CD4-positive, alpha-beta T cell treated with Interleukin-6 for 4 hours (primary cell): Measurements from ENCODE around the gene DPH1.
"Not testable (repeated sequence)": the region's sequence is repeated elsewhere in the genome, so short reads cannot be mapped to it uniquely, and the experiment has no call there.

Experiments
- DNase-seq: peaks from one replicate; pipeline ENCODE4 v3.0.0-alpha.2; 2020; ENCODE audit warnings: mixed read lengths

Gene DPH1

DNA sequence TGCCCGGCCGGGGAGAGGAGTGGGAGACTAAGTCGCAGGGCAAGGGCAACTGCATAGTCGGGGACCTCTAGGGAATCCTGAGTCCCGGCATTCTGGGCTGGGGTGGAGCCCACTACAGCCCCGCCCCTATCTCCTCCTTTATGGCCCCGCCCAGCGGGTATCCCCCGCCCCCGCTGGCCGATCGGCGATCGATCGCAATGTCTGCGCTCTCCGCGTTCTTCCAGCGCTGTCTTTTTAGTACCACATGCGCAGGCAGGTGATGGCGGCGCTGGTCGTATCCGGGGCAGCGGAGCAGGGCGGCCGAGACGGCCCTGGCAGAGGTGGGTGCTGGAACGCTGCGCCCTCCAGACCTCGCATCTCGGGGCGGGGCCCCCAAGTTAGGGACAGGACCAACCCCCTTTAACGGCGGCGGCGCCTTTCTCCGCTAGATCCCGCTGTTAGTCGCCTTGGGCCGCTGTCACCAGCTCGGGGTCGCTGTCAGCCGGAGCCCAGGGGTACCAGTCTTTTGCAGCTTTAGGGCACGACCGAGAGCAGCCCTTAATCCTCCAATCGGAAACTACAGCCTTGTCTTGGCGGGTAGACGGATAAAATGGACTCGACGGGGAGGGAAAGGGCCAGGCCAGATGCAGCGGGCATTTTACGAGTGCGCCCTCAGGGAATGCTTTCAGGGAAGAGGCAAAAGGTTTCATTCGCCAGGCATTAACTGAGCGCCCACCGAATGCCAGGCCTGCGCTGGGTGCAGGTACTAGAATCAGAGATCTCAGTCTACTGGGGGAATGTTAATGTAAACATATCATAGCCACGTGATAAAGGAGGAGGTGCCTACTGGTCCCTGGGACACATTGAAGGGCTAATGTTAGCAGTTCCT is at the start of gene DPH1:
DPH1 (plus strand) TSS at position 243 of the 868 bp plus-strand sequence; CDS start at position 260, 17 bp downstream.
- DNase-seq: peak; percentile 85

DNA sequence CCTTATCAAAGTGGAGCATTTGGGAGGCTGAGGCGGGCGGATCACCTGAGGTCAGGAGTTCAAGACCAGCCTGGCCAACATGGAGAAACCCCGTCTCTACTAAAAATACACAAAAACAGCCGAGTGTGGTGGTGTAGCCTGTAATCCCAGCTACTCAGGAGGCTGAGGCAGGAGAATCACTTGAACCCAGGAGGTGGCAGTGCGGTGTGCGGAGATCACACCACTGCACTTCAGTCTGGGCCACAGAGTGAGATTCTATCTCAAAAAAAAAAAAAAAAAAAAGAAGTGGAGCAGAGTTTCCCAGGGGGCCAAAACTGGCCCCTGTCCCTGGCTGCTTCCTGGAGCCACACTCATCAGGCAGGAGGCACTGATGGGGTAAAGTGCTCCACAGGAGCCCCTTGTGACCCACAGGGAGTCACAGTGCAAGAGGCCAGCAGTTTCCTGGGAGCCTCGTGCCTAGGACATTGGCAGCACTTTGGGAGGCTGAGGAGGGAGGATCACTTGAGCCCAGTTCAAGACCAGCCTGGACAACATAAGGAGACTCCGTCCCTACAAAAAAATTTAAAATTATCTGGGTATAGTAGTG is 49.2 kb upstream of the DPH1 start:
- no peak for DNase-seq

DNA sequence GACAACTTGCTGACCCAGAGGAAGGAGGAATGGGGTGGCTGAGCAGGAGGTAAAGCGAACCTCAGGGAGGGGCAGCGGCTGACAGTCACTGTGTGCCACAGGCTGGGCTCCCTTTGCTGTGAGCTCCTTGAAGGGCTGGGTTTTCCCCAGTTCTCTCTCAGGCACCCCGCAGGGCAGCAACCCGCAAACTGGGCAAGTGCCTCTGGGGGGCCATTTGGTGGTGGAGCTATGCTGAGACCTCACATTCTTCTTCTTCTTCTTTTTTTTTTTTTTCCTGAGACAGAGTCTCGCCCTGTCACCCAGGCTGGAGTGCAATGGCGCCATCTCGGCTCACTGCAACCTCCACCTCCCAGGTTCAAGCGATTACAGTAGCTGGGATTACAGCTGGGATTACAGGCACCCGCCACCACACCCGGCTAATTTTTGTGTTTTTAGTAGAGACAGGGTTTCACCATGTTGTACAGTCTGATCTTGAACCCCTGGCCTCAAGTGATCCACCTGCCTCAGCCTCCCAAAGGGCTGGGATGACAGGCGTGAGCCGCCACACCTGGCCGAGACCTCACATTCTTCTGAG is 47.1 kb upstream of the DPH1 start:
- not testable (repeated sequence) for DNase-seq

DNA sequence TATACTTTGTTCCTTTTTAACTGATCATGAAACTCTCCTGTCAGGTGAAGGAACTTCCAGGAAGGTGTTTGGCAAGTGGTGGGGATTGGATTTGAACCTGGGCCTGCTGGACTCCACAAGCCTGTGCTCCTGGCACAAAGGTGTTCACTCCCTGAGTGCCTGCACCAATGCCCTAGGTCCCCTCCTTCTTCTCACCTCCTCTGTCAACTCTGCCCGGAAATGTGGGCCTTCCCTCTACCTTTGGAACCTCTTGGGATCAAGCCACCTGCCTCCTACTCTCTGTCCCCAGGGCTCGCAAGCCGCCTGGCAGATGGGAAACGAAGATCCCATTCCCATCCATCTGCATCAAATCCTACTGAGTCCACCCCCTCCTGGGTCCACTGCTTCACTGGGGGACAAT is 44.9 kb upstream of the DPH1 start:
- no peak for DNase-seq

DNA sequence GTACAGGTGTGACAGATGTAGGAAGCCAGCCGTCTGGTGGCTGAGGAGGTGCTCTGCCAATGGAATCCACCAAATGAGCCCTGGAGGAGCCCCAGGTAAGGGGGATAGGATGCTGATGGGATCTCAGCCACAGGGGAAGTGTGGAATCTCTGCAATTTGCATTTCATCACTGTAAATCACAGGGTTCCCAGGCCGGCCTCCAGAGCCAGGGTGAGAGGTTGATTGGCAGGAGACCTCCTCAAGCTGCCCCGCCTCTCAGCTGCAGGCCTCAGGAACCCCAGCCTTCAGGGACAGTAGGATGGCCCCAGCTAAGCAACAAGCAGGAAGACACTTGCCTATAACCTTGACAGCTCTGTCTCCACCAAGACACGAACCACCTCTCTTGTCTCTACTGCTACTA is 44.3 kb upstream of the DPH1 start:
- DNase-seq: no peak

DNA sequence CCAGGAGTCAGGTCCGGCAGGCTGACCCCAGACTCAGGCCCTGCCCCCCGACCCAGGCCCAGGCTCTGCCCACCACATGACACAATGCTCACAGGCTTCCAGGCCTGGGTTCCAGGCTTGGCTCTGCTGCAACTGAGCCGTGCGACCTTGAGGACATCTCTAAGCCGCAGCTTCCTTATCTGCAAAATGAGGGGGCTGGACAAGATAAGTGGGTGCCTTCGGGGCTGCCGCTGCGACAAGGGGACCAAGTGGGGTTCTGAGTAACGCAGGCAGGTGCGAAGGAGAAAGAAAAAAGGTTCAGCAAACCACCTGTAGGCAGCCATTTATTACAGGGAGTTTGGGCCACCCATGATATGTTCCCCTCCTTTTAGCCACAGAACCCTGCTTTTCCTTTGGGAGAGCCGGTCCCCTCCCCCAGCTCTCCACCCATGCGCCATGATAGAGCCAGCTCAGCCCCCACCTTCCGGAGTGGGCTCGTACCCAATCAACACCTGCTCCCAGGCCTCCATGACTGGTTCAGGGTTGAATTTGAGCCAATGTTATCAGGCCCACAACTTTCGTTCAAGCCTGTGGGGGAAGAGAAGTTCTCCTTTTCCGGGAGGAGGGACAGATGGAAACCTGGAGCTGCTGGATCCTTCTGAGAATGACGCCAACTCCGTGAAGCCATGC is 43.0 kb upstream of the DPH1 start:
- no peak for DNase-seq

DNA sequence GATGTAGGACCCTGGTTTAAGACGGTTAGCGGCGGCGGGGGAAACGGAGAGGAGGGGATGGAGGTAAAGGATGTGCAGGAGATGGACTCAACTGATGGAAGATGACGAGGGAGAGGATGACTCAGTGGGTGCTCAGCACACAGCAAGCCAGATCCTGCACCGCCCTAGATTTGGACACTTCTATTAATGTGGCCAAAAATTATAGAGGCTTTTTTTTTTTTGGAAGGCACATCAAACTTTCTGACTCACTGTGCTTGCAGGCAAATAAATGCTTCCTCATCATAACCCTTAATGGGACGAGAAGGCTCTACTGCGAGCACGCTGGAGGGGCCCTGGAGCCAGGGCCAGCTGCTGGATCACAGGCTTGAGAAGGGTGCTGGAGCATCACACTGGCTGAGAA is 40.8 kb upstream of the DPH1 start:
- DNase-seq: no peak

DNA sequence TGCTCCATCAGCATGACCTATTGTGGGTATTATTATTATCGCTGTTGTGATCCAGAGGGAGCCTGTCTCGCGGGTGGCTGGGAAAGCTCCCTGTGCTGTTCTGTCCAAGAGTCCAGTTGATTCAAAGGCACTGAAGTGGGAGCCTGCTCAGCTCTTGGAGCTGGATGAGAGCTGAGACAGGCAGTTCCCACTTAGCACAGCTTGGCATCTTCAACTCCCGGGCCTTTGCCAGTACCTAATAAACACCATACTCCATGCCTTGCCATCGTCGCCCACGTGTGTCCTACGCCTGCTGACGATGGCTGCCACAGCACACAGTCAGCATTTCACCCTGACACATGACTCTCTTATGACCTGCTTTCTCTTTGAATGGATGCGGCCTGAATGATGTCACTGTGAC is 37.4 kb upstream of the DPH1 start:
- no peak for DNase-seq

DNA sequence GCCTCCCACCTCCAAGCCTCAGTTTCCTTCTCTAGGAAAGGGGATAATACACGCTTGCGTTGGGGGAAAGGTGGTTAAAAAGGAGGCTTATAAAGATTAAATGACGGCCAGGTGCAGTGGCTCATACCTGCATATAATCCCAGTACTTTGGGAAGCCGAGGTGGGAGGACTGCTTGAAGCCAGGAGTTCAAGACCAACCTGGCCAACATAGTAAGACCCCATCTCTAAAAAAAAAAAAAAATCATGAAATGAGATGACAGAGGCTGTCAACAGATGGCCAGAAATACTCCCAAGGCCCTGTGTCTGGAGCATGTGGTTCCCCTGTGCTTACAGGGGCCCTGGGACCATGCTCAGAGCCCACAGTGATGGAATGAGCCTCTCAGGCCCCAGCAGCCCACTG is 35.2 kb upstream of the DPH1 start:
- no peak for DNase-seq

DNA sequence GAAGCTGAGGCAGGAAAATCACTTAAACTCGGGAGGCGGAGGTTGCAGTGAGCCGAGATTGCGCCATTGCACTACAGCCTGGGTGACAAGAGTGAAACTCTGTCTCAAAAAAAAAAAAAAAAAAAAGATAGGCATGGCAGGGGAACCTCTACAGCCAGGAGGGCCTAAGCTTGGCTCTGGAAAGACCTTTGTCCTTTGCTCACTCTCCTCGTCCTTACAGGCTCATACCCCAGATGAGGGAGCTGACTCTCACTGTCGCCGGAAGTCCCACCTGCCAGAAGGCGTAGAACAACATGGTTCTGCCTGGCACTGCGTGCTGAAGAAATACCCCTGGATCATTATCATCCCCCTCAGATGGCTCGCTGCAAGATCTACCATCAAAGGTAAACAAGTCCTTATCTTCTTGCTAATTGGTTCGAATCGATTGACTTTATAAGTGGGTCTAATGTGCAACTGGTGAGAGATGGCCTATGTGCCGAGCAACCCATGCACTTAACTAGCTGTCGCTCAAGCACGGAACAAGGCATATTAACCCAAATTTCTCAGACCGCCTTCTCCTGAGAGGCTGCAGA is 34.5 kb upstream of the DPH1 start:
- DNase-seq: no peak

DNA sequence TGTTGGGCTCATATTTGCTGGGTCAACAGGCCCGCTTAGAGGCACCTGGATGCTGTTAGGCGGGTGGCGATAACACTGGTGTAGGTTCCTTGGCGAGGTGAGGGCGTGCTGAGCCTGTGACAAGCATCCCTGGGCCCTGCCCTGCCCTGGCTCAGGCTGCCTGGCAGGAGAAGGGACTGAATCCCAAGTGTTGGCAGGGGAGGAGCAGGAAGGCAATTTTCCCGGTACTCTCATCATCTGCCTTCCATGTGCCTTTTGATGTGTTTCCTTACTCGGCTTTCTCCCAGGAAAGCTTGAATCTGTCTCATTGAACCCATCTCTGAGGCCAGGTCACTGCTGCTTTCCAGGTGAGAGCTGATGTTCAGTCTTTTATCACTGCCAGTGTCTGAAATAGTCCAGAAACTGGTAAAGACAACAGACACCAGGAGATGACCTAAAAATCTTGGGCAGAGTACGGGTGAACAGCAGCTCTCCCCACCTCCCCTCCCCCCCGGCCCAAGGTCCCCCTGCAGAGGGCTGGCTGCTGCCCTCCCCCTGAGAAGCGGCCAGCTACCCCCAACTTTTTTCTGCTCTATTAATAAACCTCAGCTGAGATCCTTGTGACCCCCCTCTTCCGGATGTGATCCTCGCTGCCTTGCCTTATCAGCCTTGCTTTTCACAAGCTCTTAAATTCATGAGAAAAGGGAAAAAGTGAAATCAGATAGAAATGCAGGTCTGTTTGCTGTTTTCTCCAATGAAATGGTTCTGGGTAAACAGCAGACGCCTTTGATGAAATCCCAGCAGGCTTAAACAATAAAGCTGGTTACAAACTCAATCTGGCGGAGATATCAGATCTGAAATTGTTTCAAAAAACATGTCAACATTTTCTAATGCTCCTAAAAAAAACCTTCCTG is 33.8 kb upstream of the DPH1 start:
- no peak for DNase-seq

DNA sequence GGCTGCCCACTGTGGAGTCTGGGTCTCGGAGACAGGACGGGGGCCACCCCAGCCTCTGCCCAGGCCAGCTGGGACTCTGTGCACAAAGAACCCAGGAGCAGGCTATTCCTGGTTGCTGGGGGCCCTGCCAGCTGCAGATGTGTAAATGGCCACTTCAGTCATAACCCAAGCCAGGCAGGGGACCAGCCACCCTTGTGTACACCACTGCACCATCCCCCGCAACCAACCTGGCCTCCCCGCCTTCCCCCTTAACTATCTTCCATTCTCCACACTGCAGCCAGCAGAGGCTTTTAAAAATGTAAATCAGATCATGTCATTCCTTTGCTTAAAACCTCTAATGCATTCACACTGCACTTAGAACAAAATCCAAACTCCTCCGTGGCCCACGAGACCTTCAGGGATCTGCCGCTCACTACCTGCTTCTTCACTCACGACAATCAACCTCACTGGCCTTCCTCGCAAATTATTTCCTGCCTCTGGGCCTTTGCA is 33.1 kb upstream of the DPH1 start:
- DNase-seq: no peak

DNA sequence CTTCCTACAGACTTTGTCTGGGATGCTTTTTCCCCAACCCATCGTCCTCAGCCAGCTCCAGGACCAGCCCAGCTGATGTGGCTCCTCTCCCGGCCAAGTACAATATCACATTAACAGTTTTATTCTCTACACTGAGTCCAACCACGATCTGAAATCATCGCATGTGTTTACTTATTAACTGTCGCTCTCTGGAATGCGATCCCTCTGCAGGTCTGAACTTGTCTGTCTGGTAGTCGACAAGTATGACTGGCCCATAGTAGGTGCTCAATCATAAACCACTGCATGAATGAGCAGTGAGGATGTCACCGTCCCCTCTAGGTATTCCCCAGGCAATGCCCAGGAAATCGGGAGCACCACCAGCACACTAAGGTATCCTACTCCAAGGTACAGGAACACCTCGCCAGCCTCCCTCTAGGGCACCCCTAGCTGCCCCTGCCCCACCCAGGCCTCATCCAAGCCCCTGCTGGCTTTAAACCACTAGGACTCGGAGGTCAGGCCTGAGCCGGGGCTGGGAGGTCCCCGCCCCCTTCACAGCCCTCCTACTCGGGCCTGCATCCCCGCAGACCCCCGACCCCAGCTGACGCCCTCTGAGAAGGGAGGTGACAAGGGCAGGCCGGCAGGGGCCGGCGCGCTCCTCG is 32.5 kb upstream of the DPH1 start:
- DNase-seq: no peak

DNA sequence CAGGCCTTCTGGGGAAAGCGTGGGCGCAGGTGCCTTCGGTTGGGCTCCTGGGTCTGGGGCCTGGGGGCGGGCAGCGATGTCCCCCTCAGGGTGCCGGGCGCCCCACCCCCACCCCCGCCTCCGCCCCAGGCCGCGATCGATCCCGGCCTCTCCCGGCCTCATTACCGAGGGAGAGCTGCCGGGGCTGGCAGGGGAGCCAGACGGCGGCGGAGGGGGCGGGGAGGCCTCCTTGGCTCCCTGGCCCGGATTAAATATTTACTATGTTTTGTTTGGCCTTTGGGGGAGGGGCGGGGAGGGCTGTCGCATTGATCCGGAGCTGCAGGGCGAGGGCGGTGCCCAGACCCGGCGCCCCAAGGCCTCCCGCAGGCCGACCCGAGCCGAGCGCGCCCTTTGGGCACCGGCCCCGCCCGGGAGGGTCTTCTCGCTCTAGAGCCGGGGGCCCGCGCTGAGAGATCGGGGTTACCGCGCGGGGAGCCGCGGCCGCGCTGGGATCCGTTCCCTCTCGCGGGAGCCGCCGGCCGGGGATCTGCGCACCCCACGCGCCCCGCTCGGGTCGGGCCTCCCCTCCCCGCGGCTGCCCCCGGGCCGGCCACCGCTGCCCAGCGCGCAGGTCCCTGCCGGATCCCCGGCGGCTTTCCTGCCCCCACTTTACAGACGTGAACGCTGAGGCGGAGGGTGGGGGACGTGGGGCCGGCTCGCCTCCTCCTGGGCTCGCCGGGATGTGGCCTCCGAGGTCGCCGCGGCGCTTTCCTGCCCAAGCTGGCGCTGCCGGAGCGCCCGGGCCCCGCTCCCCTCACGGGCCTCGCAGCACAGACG is 31.8 kb upstream of the DPH1 start:
- DNase-seq: no peak

DNA sequence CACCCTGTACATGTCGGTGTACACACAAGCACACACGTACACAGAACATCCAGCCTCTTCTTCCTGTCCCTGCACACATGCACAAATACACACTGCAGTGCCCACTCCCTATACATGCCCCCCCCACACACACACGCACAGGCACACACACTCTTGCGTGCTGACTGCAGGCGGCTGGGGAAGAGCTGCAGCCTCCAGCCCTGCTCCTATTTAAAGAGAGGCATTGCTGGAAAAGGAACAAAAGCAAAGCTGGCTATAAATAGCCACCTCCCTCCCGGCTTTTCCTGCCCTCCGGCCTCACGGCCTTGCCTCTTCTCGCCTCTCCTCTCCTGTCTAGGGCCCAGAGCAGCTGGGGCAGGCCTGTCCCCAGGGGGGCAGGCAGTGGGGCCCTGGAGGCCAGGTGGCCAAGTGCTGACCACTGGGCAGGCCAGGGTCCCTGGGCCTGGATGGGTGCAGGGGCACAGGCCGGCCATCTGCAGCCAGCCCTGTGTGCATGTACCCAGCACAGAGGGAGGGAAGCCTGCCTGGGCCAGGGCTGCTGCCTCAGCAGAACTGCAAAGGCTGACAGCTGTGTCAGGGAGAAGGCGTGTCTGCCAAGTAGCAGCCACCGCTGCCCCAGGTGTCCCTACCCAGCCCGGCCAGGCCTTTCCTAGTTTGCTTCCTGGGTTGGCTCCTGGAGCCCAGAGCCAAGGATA is 30.2 kb upstream of the DPH1 start:
- DNase-seq: no peak

DNA sequence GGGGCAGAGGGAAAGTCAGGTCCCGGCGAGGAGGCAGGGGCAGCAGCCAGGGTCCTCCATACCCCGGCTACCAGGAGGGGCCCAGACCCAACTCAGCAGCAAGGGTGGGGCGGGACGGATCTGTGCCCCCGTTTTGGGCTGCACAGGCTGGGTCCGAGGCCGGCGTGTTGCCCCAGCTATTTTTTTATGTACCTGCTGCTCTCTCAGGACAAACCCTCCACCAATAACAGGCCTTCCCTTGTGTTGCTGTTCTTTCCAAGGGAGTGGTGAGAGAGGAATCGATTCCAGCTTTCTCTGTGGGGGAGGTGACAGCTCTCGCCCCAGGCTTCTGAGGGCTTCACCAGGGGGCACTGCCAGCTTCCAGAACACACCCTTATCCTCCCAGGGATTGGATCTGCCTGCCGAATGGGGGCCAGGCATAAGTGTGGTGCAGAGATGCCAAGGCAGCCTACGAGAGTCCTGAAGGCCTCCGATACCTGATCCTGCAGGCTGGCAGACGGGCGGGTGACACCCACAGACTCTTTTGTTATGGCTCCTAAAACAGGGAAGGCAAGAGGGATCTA is 27.1 kb upstream of the DPH1 start:
- no peak for DNase-seq

DNA sequence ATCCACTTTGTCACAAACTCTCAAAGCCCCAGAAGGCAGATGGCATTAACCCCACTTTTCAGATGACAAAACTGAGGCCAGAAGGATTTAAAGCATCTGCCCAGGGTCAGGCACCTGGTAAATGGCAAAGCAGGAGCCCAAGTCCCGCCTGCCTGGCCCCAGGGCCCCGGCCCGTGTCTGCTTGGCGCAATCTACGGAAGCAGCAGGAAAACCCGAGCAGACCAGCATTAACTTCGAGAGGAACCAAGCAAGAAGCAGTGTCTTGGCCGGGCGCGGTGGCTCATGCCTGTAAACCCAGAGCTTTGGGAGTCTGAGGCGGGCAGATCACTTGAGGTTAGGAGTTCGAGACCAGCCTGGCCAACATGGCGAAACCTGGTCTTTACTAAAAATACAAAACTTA is 26.4 kb upstream of the DPH1 start:
- no peak for DNase-seq

DNA sequence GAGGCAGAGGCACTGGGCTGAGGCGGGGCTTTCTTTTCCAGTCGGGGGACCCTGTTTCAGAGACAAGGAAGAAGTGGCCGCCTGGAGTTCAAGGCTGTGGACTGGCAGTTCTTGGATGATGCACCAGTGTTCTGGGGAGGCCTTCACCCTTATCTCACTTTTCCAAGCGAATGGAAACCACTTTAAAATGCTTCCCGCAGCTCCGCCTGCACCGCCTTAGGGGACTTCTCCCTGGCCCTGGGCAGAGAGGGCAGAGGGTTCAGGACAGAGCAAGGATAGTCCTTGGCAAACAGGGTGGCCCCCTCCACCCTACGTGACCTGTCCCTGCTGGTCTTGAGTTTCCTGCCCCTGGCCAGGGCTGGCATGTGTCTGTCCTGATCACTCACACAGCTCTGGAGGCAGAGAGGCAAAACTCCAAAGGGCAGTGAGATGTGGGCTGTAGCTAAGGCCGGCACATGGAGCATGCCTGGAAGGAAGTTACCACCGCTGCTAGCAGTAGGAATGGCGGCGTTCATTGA is 25.5 kb upstream of the DPH1 start:
- no peak for DNase-seq
